PC-9 (cell line): ENCODE measurements around the gene RCC1.

ENCODE experiments used
- EZH2 ChIP-seq: fragments of 200-600 bp; sonication (generic); IDR thresholded peaks from 2 replicates; pipeline ENCODE4 v1.8.0; 2017; ENCODE audit warnings: antibody characterized with exemption, low read depth
- TF ChIP-seq, protein P1 (sequence below): fragments of 200-600 bp; sonication (generic); conservative IDR thresholded peaks from 2 replicates; pipeline ENCODE4 v1.6.1; 2017; ENCODE audit warnings: mixed run types, antibody characterized with exemption, mild to moderate bottlenecking, moderate library complexity

DNA sequence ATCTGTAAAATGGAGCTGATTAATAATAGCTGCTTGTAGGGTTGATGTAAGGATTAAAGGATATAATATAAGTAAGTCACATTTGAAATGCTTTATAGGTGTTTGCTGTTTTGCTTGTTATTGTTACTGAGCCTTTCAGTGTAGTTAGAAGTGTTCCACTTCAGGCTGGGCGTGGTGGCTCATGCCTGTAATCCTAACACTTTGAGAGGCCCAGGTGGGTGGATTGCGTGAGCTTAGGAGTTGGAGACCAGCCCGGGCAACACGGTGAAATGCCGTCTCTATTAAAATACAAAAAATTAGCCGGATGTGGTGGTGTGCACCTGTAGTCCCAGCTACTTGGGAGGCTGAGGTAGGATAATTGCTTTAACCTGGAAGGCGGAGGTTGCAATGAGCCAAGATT, 59.2 kb downstream of the RCC1 start:
- TF ChIP-seq, protein P1, sequence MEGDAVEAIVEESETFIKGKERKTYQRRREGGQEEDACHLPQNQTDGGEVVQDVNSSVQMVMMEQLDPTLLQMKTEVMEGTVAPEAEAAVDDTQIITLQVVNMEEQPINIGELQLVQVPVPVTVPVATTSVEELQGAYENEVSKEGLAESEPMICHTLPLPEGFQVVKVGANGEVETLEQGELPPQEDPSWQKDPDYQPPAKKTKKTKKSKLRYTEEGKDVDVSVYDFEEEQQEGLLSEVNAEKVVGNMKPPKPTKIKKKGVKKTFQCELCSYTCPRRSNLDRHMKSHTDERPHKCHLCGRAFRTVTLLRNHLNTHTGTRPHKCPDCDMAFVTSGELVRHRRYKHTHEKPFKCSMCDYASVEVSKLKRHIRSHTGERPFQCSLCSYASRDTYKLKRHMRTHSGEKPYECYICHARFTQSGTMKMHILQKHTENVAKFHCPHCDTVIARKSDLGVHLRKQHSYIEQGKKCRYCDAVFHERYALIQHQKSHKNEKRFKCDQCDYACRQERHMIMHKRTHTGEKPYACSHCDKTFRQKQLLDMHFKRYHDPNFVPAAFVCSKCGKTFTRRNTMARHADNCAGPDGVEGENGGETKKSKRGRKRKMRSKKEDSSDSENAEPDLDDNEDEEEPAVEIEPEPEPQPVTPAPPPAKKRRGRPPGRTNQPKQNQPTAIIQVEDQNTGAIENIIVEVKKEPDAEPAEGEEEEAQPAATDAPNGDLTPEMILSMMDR, result no peak
- TF ChIP-seq EZH2, result no peak
